NB4 (cell line): ENCODE data around the gene CCDC142.

Experiments used
- CTCF ChIP-seq: IDR thresholded peaks from one replicate; pipeline ENCODE4 v1.5.1; 2012; ENCODE audit warnings: low read depth, low read length
- MAX ChIP-seq: IDR thresholded peaks from 2 replicates; pipeline ENCODE4 v1.6.1; 2011; ENCODE audit warnings: low read depth, low read length
- MYC ChIP-seq: IDR thresholded peaks from 2 replicates; pipeline ENCODE4 v1.6.1; 2011; ENCODE audit warnings: low read depth, low read length
- POLR2A ChIP-seq: IDR thresholded peaks from 2 replicates; pipeline ENCODE4 v1.6.1; 2011; ENCODE audit warnings: mild to moderate bottlenecking; ENCODE audit not compliant: insufficient read length; ENCODE audit errors: extremely low read depth

GRCh38 chr2:74526649-74527230 lies 43.9 kb upstream of the CCDC142 start:
- TF ChIP-seq CTCF (no peak), MAX (no peak), POLR2A (no peak), MYC (no peak)
